MCF 10A (cell line): ENCODE results near the gene SKAP2. TPM values are rescaled to one million over a fixed set of nuclear protein-coding genes. Genes with fewer than 3 reads are reported as not detected.
A peak's percentile ranks its signal among the peaks of the same experiment; 100 is the strongest.

Experiments used
- BruUV-seq: library from RNA; stranded (reverse); fragments of 400-500 nt; replicated peaks from 2 replicates; lab custom pipeline; 2021; lab: Mats Ljungman, UMichigan
- CTCF ChIA-PET: fragments of 300-600 bp; sonication (Branson Sonifier 250); formaldehyde crosslinking; extraction: SDS; loops from one replicate; lab custom pipeline; 2021; ENCODE audit warnings: antibody characterized with exemption, inconsistent platforms; lab: Yijun Ruan, JAX
- POLR2A ChIA-PET: fragments of 300-600, 350-650 bp; sonication (Branson Sonifier 250); formaldehyde crosslinking; extraction: SDS; loops from one replicate; lab custom pipeline; 2020; ENCODE audit warnings: antibody characterized with exemption, inconsistent platforms; lab: Yijun Ruan, JAX
- DNase-seq: peaks from one replicate; pipeline ENCODE4 v3.0.0-alpha.2; 2018; ENCODE audit not compliant: unreplicated experiment
- H3K27ac Mint-ChIP-seq: one replicate; pipeline ENCODE4 v1.8.0; 2022; ENCODE audit warnings: mild to moderate bottlenecking, low read depth, mixed read lengths; ENCODE audit not compliant: unreplicated experiment
- H3K27me3 Mint-ChIP-seq: one replicate; pipeline ENCODE4 v1.8.0; 2022; ENCODE audit warnings: mixed read lengths; ENCODE audit not compliant: insufficient read depth, unreplicated experiment
- H3K36me3 Mint-ChIP-seq: one replicate; pipeline ENCODE4 v1.8.0; 2022; ENCODE audit warnings: mild to moderate bottlenecking, moderate library complexity, mixed read lengths; ENCODE audit not compliant: insufficient read depth, unreplicated experiment
- H3K4me1 Mint-ChIP-seq: one replicate; pipeline ENCODE4 v1.8.0; 2022; ENCODE audit warnings: mixed read lengths; ENCODE audit not compliant: insufficient read depth, unreplicated experiment
- H3K4me3 Mint-ChIP-seq: one replicate; pipeline ENCODE4 v1.8.0; 2022; ENCODE audit warnings: mild to moderate bottlenecking, moderate library complexity, mixed read lengths; ENCODE audit not compliant: unreplicated experiment
- H3K9me3 Mint-ChIP-seq: one replicate; pipeline ENCODE4 v1.8.0; 2022; ENCODE audit warnings: mixed read lengths; ENCODE audit not compliant: unreplicated experiment
- CTCF ChIP-seq: fragments of 200-600 bp; IDR thresholded peaks from one replicate; pipeline ENCODE4 v1.8.0; 2022; ENCODE audit warnings: antibody characterized with exemption, mild to moderate bottlenecking; ENCODE audit not compliant: unreplicated experiment
- intact Hi-C: fragments of 100-400 bp; cut with micrococcal nuclease; formaldehyde crosslinking; loops from 2 replicates; pipeline ENCODE4 v1.14.1; 2022
- total RNA-seq: library from RNA; stranded (reverse); gene quantifications from 2 replicates; pipeline ENCODE4 v1.2.3, GENCODE V29; 2022

The SKAP2 gene
- total RNA-seq, 1 experiment from 2014 or later, result 27.5 TPM

GRCh38 chr7:26862834-26863233 lies 1.6 kb downstream of the SKAP2 start:
- Mint-ChIP-seq H3K9me3 (no peaks in the 10 kb centered on the region), H3K36me3 (peaks cover 10% of the 10 kb centered on the region), H3K27me3 (no peaks in the 10 kb centered on the region), H3K27ac (peak overlapping the region; percentile 96), H3K4me3 (peak overlapping the region; percentile 97), H3K4me1 (peaks cover 32% of the 10 kb centered on the region)
- DNase-seq, result peak; percentile 34
- CTCF ChIA-PET, result interaction anchor here (0.6 to 2.0 kb wide), 13 partner anchors 8 to 1297 kb away, joined by 3 to 14 read pairs (median 6); partner anchors contain the start of gene HOXA5
- no peak for TF ChIP-seq CTCF
- POLR2A ChIA-PET, result interaction anchor here (0.7 to 5.7 kb wide), 23 partner anchors 8 to 878 kb away, joined by 3 to 352 read pairs (median 5); partner anchors contain the start of genes HNRNPA2B1, HOXA1, HOXA4 and HOXA5
- intact Hi-C loops, result loop anchor here (1.0 kb wide), 1 partner anchor 96 kb away; no protein-coding TSS in a partner anchor
- BruUV-seq, result no TSS peak

- peaks cover 29% of the 10 kb centered on the region for H3K4me1 Mint-ChIP-seq
- ChIA-PET POLR2A (interaction anchor here (0.7 to 10.2 kb wide), 7 partner anchors 18 to 658 kb away, joined by 3 to 663 read pairs (median 238); partner anchors contain the start of genes HOXA1, HOXA2 and HOXA5), CTCF (interaction anchor here (1.7 to 9.7 kb wide), 4 partner anchors 238 to 281 kb away, joined by 4 to 198 read pairs (median 107); partner anchors contain the start of genes HOXA1 and HOXA5)
- TF ChIP-seq CTCF, result no peak
- BruUV-seq, result no TSS peak
- peak; percentile 13 for DNase-seq
- H3K27me3 Mint-ChIP-seq, result no peaks in the 10 kb centered on the region
- H3K36me3 Mint-ChIP-seq, result peaks cover 10% of the 10 kb centered on the region
- peak overlapping the region; percentile 96 for H3K27ac Mint-ChIP-seq
- intact Hi-C loops, result no loop called here
- H3K9me3 Mint-ChIP-seq, result no peaks in the 10 kb centered on the region
- H3K4me3 Mint-ChIP-seq, result no peak overlapping the region
These were observed 3.3 kb downstream of the SKAP2 start for GRCh38 chr7:26861050-26861449.

- DNase-seq, result peak; percentile 78
- Mint-ChIP-seq H3K4me3 (no peak overlapping the region), H3K27ac (peak overlapping the region; percentile 96), H3K36me3 (peaks cover 10% of the 10 kb centered on the region), H3K27me3 (no peaks in the 10 kb centered on the region), H3K9me3 (no peaks in the 10 kb centered on the region), H3K4me1 (peaks cover 25% of the 10 kb centered on the region)
- TF ChIP-seq CTCF, result peak; percentile 9
- ChIA-PET CTCF (interaction anchor here (1.0 to 9.7 kb wide), 7 partner anchors 9 to 282 kb away, joined by 4 to 198 read pairs (median 19); partner anchors contain the start of genes HOXA1 and HOXA5), POLR2A (interaction anchor here (0.6 to 10.2 kb wide), 10 partner anchors 58 to 803 kb away, joined by 3 to 663 read pairs (median 12); partner anchors contain the start of genes HOXA1, HOXA2 and HOXA5)
- intact Hi-C loops, result no loop called here
- no TSS peak for BruUV-seq
These were observed 4.0 kb downstream of the SKAP2 start for GRCh38 chr7:26860361-26860760.

GRCh38 chr7:26859720-26860119 lies 4.7 kb downstream of the SKAP2 start:
- no TSS peak for BruUV-seq
- POLR2A ChIA-PET, result interaction anchor here (0.6 to 10.2 kb wide), 17 partner anchors 19 to 804 kb away, joined by 3 to 663 read pairs (median 5); partner anchors contain the start of genes HOXA1, HOXA2 and HOXA5

More at GRCh38 chr7:26859720-26860119, 4.7 kb downstream of the SKAP2 start:
- Mint-ChIP-seq H3K4me3 (no peak overlapping the region), H3K27me3 (no peaks in the 10 kb centered on the region), H3K9me3 (no peaks in the 10 kb centered on the region), H3K4me1 (peaks cover 28% of the 10 kb centered on the region), H3K27ac (peak overlapping the region; percentile 96), H3K36me3 (peaks cover 10% of the 10 kb centered on the region)
- CTCF ChIA-PET, result interaction anchor here (0.7 to 9.7 kb wide), 13 partner anchors 9 to 309 kb away, joined by 3 to 198 read pairs (median 6); partner anchors contain the start of genes HOXA1 and HOXA5
- no peak for TF ChIP-seq CTCF
- intact Hi-C loops, result no loop called here
- DNase-seq, result no peak
